HG02642 (cell line): Measurements from ENCODE around the gene DAZAP1.

Source experiments
- ATAC-seq: cut with Tn5 transposase; IDR thresholded peaks from one replicate; pipeline ENCODE4 v1.9.1; 2021; ENCODE audit warnings: mild to moderate bottlenecking; ENCODE audit not compliant: unreplicated experiment, poor library complexity

The DAZAP1 gene

DNA sequence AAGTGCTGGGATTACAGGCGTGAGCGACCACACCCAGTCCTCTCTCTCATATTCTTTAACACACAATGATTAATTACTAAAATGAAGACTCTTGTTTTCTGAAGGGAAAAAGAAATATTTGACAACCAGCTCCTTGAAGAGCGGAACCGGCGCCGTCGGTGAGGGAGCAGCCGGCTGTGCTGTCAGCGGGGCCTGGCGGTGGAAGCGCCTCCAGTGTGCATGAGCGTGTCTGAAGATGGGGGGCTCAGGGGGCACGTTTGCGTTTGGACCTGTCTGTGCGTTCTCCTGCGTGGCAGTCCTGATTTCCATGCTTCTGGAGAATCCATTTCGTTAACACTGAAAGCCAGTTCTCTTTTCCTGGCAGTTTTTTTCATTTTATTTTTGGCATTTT lies 31.0 kb upstream of the DAZAP1 start:
- ATAC-seq: no peak

DNA sequence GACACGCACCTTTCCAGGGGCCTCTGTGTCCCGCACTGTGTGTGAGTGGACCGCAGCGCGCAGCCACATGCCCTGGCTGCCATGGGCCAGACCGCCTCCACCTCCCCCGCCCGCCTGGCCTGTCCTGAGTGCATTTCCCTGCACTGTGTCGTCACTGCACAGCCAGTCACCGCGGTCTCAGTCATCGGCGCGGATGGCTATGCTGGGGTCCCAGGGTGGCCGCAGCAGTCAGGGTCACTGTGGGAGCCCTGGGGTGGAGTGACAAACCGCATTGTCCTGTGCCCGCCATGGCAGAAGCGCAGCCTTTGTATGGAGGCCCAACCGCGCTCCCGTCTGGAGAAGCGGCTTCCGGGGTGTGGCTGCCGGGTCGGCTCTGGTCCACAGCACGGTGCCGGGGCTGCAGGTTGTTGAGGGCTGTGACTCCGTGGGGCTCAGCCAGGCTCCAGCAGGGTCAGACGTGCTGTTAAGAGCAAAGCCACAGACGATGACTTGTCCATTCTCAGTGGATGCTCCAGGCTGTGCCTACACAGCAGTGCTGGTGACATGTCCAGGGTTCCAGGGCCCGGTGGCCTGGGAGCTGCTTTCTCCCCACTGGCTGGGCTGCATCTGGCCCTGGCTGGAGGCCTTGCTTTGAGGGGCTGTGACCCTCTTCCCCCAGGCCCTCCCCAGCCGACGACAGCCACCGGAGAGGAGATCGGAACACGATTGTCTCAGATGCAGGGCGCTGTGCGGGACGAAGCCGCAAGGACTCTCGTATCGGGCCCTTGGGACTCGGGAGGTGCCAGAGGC lies 30.0 kb upstream of the DAZAP1 start:
- no peak for ATAC-seq

DNA sequence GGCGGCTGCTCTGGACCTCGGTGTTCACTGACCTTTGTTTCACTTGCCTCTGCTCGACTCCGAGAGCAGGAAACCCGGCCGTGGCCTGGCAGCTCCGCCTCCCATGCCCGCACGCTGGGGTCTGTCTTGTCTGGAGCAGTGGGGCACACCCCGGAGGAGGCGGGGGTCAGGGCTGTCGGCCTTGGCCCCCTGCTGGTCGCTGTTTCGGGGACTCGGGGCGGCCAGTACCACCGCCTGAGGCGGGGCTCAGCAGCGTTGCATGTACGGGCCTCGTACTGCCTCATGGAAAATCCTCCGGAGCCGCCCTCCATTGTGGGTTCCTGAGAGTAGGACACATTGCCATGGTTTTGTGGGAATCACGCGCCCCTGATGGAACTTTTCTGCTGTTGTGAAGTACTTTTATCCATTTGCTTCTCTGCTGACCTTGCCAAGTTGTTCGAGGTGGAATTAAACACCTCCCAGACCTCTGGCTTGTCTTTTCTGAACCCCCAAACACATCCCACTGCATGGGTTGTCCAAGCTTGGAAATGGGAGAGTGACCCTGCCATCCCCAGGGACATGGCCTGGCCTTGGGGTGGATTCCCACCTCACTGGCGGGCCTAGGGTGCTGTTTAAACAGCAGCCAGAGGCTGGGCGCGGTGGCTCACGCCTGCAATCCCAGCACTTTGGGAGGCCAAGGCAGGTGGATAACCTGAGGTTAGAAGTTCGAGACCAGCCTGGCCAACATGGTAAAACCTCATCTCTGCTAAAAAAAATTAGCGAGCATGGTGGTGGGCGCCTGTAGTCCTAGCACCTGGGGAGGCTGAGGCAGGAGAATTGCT lies 29.2 kb upstream of the DAZAP1 start:
- no peak for ATAC-seq

DNA sequence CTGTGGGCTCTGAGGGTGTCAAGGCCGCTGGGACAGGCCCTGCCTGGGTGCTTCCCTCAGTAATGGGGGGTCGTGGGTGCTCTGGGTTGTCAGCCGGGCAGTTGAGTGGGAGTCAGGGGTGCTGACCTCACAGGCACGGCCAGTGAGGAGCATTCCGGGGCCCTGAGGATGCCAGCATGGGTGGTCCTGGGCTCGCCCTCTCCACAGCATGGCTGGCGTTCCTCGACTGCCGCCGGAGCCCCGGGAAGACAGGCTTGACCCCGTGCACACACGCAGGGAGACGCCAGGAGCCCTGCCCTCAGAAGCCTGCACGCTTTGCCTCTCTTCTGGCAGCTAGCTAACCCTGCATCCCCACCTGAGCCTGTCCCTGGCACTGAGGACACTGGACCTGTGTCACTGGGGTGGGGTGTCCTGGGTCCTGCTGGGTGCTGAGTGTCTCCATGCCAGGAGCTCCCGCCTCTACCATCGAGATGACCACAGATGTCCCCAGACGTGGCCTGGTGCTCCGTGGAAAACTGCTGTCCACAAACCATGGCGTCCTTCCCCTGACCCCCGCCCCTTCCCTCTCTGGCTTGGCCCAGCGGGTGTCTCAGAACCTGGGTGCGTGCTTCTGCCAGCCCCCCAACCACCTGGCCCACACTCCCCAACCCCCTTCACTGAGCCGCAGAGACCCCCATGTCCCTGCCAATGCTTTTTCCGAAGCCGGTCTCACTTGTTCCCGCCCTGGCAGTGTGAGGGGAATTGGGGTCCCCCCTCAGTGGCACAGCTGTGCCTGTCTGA lies 28.1 kb upstream of the DAZAP1 start:
- no peak for ATAC-seq

DNA sequence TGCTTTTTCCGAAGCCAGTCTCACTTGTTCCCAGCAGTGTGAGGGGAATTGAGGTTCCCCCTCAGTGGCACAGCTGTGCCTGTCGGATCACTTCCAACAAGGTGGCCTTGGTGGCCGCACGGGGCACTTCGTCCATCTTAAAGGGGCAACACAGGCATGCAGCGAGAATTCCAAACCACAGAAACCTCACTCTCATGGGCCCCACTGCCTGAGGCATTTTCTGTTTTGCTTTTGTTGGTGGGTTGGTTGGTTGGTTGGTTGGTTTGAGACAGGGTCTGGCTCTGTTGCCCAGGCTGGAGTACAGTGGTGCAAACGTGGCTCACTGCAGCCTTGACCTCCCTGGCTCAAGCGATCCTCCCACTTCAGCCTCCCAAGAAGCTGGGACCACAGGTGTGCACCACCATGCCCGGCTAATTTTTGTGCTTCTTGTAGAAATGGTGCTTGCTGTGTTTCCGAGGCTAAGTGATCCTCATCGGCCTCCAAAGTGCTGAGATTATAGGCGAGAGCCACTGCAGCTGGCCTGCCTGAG lies 27.4 kb upstream of the DAZAP1 start:
- ATAC-seq: no peak

DNA sequence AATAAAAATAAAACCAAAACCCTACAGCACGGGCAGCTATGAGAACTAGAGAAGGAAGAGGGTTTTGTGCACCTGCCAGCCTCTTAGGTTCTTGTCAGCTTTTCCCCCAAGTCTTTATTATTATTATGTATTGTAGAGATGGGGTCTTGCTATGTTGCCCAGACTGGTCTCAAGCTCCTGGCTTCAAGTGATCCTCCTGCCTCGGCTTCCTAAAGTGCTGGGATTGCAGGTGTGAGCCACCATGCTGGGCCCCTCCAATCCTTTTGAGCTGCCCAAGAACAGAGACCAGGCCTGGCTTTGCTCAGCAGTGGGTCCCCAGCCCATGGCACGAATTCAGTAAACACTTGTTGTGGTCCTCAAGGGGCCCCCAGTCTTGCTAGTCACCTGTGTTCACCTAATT lies 25.1 kb upstream of the DAZAP1 start:
- no peak for ATAC-seq

DNA sequence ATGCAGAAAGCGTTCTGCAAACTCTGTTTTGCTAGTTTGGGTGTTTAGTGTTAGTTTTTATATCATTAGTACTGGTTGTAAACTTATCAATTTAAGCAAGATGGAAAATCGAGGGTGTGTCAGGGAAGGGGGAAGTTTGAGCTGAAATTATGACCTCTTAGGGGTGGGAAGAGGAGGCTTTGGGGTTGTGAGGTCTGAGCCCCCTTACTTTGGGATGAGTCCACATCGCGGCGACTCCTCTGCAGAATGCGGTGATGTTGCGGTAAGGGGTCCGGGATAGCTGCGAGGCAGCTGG lies 24.4 kb upstream of the DAZAP1 start:
- ATAC-seq: no peak

DNA sequence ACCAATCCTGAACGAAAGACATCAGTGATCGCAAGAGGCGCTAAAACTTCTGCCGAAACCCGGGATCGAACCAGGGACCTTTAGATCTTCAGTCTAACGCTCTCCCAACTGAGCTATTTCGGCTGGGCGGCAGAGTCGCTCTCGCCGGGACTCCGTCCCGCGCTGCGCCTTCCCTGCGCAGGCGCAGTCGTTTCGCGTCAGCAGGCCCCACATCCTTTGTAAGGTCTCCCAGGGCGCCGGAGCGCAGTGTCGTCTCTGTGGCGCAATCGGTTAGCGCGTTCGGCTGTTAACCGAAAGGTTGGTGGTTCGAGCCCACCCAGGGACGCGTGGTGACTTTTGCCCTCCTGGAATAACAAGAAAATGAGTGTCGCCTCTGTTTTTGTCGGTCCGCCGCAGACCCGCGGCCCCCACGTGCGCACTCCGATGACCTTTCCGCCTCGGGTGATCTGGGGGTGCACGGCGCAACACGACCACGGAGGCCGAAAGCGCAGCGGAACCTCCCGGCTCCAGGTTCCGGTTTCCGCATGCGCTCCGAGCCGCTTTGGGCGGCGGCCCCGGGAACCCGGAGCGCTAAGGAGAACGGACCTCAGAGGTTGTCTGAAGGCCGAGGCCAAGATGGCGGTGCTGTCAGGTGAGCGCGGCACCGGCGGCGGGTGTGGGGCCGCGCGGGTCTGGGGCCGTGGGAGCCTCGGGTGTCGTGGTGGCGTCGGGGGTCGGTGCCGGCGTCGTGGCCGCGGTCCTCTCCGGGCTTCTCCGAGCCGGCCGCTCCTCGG lies 23.9 kb upstream of the DAZAP1 start, which contains the start of gene NDUFS7:
TSS of gene NDUFS7 (plus strand) at position 596 of the 773 bp plus-strand sequence. CDS start at position 616, 20 bp downstream.
- peak; percentile 77 for ATAC-seq

DNA sequence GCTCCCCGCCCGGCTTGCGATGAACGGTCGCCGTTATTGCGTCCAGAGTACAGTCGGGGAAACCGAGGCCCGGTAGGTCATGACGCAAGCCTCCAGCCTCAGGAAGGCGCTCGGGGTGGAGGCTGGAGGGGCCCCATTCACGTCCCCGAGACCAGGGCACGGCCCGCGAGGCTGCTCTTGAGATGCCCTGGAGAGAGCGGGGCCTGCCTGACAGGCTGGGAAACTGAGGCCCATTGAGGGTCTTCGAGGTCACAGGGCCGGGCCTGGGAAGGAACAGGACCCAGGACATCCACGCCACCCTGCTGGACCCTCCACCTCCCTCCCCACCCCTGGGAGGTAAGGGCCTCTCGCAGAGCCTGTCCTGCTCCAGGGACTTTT lies 23.3 kb upstream of the DAZAP1 start:
- ATAC-seq: no peak

DNA sequence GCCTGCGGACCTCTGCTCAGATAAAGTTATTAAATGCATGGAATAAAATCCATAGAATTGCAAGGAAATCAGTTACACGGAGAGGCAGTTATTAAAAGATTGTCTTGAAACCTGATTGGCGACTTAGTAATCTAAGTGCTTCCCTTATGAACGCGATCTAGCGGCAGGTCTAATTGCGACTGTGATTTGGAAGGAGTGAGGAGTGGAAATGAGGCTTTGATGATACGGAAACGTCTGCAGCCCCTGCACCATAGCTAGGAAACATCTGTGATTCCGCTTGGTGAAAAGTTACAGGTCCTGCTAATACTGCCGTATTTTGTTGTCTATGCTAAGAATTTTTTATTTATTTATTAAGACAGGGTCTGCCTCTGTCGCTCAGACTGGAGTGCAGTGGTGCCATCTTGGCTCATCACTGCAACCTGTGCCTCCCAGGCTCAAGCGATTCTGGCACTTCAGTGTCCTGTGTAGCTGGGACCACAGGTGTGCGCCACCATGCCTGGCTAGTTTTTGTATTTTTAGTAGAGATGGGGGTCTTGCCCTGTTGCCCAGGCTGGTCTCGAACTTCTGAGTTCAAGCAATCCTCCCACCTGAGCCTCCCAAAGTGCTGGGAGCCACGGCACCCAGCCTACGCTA lies 22.8 kb upstream of the DAZAP1 start:
- ATAC-seq: no peak

DNA sequence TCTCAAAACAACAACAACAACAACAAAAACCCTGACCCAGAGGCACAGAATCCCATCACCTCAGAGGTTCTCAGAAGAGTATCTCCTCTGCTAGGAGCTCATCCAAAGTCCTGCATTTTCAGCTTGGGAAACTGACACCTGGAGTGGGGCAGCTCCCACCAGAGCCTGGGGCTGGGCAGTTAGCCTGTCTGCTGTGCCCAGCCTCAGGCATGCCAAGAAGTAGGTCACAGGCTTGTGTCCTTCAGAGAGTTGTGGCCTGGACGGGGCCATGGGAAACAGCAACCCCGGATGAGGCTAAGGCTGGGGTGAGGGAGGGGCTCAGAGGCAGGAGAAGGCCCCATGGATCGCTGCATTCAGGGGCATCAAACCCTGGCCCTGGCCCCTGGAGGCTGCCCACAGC lies 21.6 kb upstream of the DAZAP1 start:
- ATAC-seq: no peak

DNA sequence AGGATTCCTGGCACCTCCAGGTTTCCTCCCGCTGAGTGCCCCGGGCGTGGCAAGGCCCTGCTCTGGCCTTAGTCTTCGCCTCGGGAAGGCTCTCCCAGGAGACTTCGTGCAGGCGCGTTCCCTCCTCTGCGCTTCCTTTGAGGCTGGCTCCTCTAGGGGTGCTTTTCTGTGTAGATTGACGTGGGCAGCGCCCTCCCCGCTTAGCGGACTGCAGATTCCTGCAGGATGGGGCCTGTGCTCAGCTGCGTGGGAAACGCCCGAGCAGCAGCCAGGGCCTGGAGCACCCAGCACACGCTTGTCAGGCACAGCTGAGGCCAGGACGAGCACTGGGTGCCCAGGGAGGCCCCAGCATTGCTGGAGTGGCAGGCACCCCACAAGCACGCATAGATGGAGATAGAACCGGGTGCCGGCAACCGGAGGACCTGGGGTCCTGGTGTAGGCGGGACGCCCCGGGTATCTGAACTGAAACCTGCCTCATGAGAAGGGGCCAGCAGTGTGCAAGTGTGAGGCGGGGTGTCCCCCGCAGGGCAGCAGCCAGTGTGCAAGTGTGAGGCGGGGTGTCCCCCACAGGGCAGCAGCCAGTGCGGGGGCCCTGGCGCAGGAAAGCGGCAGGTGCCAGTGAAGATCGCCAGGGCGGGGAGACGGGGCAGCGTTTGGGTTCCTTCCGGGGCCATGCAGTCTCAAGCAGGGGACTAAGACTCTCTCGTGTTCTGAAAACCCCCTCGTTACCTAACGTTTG lies 20.3 kb upstream of the DAZAP1 start:
- no peak for ATAC-seq

DNA sequence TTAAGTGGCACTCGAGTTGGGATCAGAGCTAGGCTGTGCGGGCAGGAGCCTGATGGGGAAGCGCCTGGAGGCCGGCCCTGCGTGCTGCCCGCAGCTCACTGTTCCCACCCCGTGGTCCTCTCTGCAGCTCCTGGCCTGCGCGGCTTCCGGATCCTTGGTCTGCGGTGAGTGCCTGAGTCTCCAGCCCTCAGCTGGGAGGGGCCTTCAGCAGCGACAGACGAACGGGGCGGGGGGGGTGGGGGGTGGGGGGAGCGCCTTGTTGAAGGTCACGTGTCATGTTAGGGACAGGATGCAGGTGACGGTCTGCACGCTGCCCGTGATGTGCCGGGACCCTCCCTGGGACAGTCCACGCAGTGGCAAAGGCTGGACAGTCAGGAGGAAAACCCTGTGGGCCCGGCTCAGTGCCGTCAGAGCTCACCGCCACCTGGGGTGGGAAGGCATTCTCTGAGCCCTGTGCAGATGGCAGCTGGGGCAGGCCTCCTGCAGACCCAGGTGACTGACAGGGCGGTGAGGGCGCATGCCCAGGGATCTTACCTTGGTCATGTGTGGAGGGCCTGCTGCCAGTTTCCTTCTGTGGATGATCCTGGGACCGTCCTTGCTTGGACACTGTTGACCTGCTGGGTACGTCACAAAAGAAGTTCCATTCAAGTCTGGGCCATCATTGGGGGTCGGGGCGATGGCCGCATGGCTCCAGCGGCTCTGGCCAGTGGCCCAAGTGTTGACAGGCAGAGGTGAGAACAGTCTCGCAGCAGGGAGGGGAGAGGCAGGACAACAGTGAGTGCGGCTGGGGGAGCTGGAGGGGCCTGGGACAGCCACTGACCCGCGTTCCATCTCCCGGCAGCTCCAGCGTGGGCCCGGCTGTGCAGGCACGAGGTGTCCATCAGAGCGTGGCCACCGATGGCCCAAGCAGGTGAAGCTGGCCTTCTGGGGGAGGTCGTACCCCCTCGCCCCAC lies 19.4 kb upstream of the DAZAP1 start:
- no peak for ATAC-seq

DNA sequence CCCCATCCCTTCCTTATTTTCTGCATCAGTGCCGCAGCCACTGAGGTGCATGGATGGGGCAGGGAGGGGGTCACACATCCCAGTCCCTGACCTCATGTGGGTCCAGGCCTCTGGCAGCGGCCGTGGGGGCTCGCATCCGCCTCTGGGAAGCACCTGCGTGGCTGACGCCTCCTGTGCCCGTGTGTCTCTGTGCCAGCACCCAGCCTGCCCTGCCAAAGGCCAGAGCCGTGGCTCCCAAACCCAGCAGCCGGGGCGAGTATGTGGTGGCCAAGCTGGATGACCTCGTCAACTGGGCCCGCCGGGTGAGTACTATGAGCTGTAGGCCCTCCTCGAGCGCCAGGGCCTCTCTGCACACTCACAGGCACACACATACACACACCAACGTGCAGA lies 18.8 kb upstream of the DAZAP1 start:
- no peak for ATAC-seq

DNA sequence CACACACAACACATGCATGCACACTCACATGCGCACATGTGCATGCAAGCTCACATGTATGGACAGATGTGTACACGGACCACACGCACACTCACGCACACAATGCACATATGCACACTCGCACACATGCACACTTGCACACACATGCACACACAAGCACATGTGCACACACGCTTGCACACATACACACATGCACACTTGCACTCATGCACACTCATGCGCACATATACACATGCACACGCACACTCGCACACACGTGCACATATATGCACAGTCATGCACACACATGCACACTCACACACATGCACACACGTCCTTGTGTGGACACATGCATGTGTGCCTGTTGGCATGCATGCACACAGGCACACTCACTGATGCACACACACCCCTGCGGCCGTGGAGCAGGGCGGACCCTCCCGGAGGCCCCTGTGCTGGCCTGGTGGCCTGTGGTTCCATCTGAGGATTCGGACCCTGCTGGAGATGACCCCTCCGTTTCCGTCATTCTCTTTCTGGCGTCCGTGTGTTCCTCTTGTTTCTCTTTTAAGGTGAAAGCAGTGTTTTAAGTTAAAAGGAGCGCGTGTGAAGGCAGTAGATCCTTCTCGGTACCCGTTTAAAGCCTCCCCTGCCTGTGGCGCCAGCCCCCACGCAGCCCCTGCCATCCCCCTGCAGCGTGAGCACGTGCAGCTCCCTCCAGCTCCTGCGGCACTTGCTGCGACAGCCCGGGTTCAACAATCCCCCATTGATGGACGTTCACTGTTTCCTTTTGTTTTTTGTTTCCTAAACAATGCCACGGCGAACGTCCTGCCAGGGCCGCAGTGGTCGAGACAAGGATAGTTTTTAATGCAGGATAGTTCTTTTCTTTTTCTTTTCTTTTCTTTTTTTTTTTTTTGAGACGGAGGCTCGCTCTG lies 18.1 kb upstream of the DAZAP1 start:
- no peak for ATAC-seq

DNA sequence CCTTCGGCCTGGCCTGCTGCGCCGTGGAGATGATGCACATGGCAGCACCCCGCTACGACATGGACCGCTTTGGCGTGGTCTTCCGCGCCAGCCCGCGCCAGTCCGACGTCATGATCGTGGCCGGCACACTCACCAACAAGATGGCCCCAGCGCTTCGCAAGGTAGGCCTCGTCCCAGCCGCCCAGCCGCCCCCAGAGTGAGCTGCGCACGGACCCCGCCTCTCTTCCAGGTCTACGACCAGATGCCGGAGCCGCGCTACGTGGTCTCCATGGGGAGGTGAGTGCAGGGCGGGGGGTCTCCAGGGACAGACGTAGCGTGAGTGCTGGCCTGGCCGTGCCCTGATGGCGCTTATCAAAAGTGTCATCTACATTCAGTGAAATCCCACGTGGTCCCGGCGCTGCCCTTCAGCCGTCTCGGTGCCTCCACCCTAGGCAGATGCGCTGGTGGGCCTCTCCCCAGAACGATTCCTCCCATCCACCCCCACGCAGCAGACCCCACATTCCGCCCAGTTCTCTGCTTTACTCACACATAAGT lies 16.4 kb upstream of the DAZAP1 start:
- ATAC-seq: no peak

DNA sequence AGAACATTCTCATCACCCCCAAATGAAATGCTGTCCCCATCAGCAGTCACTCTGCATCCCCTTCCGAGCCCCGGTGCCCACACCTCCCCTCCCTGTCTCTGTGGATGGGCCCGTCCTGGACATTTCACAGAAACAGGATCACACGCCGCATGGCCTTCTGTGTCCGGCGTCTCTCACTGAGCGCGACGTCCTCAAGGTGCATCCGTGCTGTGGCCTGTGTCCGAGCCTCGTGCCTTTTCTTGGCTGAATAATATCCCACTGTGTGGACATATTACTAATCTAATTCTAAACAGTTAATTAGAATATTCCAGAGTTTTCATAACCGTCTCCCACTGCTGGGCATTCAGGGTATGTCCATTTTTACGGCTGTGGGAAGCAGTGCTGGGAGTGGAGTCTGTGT lies 15.0 kb upstream of the DAZAP1 start:
- ATAC-seq: no peak
